Measurements from ENCODE around the gene CDKAL1.
A peak's percentile ranks its signal among the peaks of the same experiment; 100 is the strongest.

Gene CDKAL1

DNA sequence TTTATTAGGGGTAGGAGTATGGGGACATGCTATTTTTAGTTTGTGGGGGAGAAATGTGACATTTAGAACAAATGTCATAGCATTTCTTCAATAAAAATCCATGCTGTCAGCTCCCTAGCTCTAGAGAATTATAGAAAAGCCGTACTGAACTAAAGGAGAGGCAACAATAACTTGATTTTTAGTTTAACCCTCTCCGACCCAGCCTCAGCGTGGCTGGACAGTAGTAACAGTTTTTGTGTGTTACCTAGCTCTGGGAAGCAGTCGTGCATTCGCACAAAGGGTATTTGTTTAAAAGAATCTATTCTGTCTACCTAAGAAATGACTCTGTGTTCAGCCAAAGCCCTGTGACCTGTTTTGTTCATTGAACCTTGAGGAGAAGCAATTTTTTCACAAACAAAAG is 616.9 kb downstream of the CDKAL1 start:
- Histone ChIP-seq H3K36me3 (ENCODE audit: control insufficient read depth, insufficient read depth, low read length, severe bottlenecking) (no peaks in the 10 kb centered on the region), H3K4me3 (ENCODE audit: low read length) (no peak overlapping the region)
- DNase-seq (ENCODE audit: low read depth): no peak

DNA sequence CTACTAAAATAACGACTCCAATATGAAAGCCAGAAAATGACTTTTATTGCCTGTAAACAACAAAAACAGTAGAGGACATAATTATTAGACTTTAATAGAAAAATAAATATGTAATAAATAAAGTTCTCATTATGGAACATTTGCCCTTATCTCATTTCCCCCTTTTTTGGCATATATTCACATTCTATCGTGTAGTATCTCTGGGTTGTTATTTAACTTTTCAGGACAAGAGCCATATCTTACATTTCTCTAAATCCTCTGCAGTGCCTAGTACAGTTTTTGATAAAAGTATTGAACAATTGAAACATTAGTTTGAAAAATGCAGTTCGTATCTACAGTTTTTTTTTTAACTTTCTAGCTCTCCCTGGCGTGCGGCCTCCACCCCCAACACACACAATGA is 617.3 kb downstream of the CDKAL1 start:
- Histone ChIP-seq H3K36me3 (ENCODE audit: control insufficient read depth, insufficient read depth, low read length, severe bottlenecking) (no peaks in the 10 kb centered on the region), H3K4me1 (ENCODE audit: control insufficient read depth, insufficient read depth, low read length) (peaks cover 11% of the 10 kb centered on the region), H3K4me3 (ENCODE audit: low read length) (no peak overlapping the region), H3K9me3 (ENCODE audit: control insufficient read depth, low read length) (no peaks in the 10 kb centered on the region), H3K27me3 (replicated peaks; ENCODE audit: control insufficient read depth, insufficient read depth, low read length) (no peaks in the 10 kb centered on the region), H3K9ac (ENCODE audit: low read length) (no peak overlapping the region)
- DNase-seq (ENCODE audit: low read depth): no peak

More for the DNA sequence above, 616.9 kb downstream of the CDKAL1 start:
- Histone ChIP-seq H3K27me3 (replicated peaks; ENCODE audit: control insufficient read depth, insufficient read depth, low read length) (no peaks in the 10 kb centered on the region), H3K4me1 (ENCODE audit: control insufficient read depth, insufficient read depth, low read length) (peaks cover 11% of the 10 kb centered on the region), H3K9ac (ENCODE audit: low read length) (peak overlapping the region; percentile 0), H3K9me3 (ENCODE audit: control insufficient read depth, low read length) (no peaks in the 10 kb centered on the region)

DNA sequence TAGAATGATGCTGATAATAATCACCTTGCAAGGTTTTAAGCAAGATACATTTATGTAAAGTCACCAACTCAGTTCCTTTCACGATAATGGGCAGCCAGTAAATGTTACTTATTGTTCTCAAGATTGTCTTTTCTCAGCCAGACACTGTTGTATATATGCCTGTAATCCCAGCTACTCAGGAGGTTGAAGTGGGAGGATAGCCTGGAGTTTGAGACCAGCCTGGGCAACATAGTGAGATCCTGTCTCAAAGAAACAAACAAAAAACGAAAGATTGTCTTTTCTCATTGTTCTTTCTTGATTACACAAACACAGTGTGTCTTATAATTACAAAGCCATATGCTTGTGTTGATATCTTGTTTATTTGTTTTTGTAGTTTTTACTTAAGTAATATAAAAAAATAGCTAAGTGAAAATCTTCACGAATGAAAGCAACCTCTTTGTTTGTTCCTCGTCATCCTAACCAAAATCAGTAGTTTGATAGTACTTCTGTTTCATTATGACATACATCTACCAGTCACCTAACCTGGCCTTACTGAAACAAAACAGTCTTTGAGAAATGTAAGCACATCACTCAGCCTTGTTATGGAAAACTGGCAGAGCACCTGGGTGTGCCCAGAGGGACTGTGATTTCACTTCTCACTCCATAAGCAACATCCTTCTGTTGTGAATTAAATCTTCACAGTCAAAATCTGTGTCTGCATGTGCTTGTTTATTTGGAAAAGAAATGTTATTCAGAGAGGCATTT is 623.1 kb downstream of the CDKAL1 start:
- Histone ChIP-seq H3K4me3 (ENCODE audit: low read length) (no peak overlapping the region), H3K27me3 (replicated peaks; ENCODE audit: control insufficient read depth, insufficient read depth, low read length) (no peaks in the 10 kb centered on the region), H3K9me3 (ENCODE audit: control insufficient read depth, low read length) (no peaks in the 10 kb centered on the region), H3K4me1 (ENCODE audit: control insufficient read depth, insufficient read depth, low read length) (no peaks in the 10 kb centered on the region), H3K9ac (ENCODE audit: low read length) (no peak overlapping the region), H3K36me3 (ENCODE audit: control insufficient read depth, insufficient read depth, low read length, severe bottlenecking) (no peaks in the 10 kb centered on the region)
- DNase-seq (ENCODE audit: low read depth): peak; percentile 36

- DNase-seq (ENCODE audit: low read depth): no peak
- Histone ChIP-seq H3K9ac (ENCODE audit: low read length) (no peak overlapping the region), H3K9me3 (ENCODE audit: control insufficient read depth, low read length) (no peaks in the 10 kb centered on the region), H3K4me3 (ENCODE audit: low read length) (no peak overlapping the region), H3K27me3 (replicated peaks; ENCODE audit: control insufficient read depth, insufficient read depth, low read length) (no peaks in the 10 kb centered on the region), H3K4me1 (ENCODE audit: control insufficient read depth, insufficient read depth, low read length) (no peaks in the 10 kb centered on the region), H3K36me3 (ENCODE audit: control insufficient read depth, insufficient read depth, low read length, severe bottlenecking) (no peaks in the 10 kb centered on the region)
Measured at GRCh38 chr6:21158149-21158548, 623.9 kb downstream of the CDKAL1 start.

DNA sequence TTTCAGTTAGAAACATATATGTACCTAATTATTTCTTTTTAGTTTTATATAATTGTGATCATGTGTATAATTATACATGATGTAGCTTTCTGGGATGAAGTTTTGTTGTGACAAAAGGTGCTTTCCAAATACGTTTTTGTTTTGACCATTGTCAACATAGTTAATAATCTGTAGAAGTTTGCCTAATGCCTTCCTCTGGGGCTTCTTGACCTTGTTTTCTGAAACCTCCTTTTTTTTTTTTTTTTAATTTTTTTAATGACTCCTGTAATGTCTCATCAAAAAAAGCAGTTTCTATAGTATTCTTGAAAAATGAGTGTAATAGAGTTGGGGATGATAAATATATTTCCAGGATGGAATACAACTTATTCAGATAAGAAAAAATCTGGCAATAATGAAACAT is 624.6 kb downstream of the CDKAL1 start:
- H3K4me3 ChIP-seq (ENCODE audit: low read length): no peak overlapping the region
- H3K27me3 ChIP-seq (replicated peaks; ENCODE audit: control insufficient read depth, insufficient read depth, low read length): no peaks in the 10 kb centered on the region
- H3K9me3 ChIP-seq (ENCODE audit: control insufficient read depth, low read length): no peaks in the 10 kb centered on the region
- no peak overlapping the region for H3K9ac ChIP-seq (ENCODE audit: low read length)
- H3K36me3 ChIP-seq (ENCODE audit: control insufficient read depth, insufficient read depth, low read length, severe bottlenecking): no peaks in the 10 kb centered on the region
- no peaks in the 10 kb centered on the region for H3K4me1 ChIP-seq (ENCODE audit: control insufficient read depth, insufficient read depth, low read length)
- no peak for DNase-seq (ENCODE audit: low read depth)

DNA sequence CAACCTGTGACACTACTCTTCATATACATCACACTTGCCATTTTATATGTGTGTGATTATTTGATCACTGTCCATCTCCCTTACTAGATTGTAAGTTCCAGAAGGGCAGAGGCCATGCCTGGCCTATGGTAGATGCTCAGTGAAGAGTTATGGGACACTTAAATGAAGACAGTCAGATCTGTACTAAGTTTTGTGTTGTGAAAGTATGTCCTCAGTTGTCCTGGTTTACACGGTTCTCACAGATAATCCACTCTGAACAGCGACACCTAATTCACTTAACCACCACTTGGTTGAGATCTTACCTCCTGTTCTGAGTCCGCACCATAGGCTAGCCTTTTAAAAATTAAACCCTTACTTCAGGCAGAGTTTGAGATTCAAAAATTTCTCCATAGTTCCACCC is 625.2 kb downstream of the CDKAL1 start:
- H3K27me3 ChIP-seq (replicated peaks; ENCODE audit: control insufficient read depth, insufficient read depth, low read length): no peaks in the 10 kb centered on the region
- H3K4me3 ChIP-seq (ENCODE audit: low read length): no peak overlapping the region
- H3K9me3 ChIP-seq (ENCODE audit: control insufficient read depth, low read length): no peaks in the 10 kb centered on the region
- no peaks in the 10 kb centered on the region for H3K36me3 ChIP-seq (ENCODE audit: control insufficient read depth, insufficient read depth, low read length, severe bottlenecking)
- no peak for DNase-seq (ENCODE audit: low read depth)
- no peak overlapping the region for H3K9ac ChIP-seq (ENCODE audit: low read length)
- H3K4me1 ChIP-seq (ENCODE audit: control insufficient read depth, insufficient read depth, low read length): no peaks in the 10 kb centered on the region

DNA sequence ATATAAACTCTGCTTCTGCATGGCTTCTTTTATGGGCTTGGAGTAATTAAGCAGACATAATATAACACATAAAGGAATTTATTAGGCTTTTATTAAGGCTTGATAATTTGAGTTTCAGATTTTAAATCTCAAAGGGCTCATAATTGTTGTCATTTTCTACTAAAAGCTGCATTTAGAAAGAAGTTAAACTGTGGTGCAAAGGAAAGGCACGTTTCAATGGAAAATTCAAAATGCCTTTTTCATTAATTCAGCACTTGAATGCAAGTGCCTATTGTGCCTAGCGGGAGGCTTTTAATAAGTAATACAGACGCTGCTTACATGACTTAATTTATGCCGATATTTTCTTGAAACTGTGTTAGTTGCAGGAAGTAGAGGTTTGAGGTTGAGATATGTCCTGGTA is 627.5 kb downstream of the CDKAL1 start:
- no peaks in the 10 kb centered on the region for H3K36me3 ChIP-seq (ENCODE audit: control insufficient read depth, insufficient read depth, low read length, severe bottlenecking)
- no peak overlapping the region for H3K4me3 ChIP-seq (ENCODE audit: low read length)
- no peak overlapping the region for H3K9ac ChIP-seq (ENCODE audit: low read length)
- no peaks in the 10 kb centered on the region for H3K27me3 ChIP-seq (replicated peaks; ENCODE audit: control insufficient read depth, insufficient read depth, low read length)
- no peak for DNase-seq (ENCODE audit: low read depth)
- H3K4me1 ChIP-seq (ENCODE audit: control insufficient read depth, insufficient read depth, low read length): no peaks in the 10 kb centered on the region
- H3K9me3 ChIP-seq (ENCODE audit: control insufficient read depth, low read length): no peaks in the 10 kb centered on the region

- no peak overlapping the region for H3K4me3 ChIP-seq (ENCODE audit: low read length)
- no peaks in the 10 kb centered on the region for H3K36me3 ChIP-seq (ENCODE audit: control insufficient read depth, insufficient read depth, low read length, severe bottlenecking)
- H3K4me1 ChIP-seq (ENCODE audit: control insufficient read depth, insufficient read depth, low read length): no peaks in the 10 kb centered on the region
- no peaks in the 10 kb centered on the region for H3K9me3 ChIP-seq (ENCODE audit: control insufficient read depth, low read length)
- H3K27me3 ChIP-seq (replicated peaks; ENCODE audit: control insufficient read depth, insufficient read depth, low read length): no peaks in the 10 kb centered on the region
- DNase-seq (ENCODE audit: low read depth): peak; percentile 75
- no peak overlapping the region for H3K9ac ChIP-seq (ENCODE audit: low read length)
Measured at GRCh38 chr6:21163110-21163837, 629.0 kb downstream of the CDKAL1 start.

- Histone ChIP-seq H3K27me3 (replicated peaks; ENCODE audit: control insufficient read depth, insufficient read depth, low read length) (no peaks in the 10 kb centered on the region), H3K4me3 (ENCODE audit: low read length) (no peak overlapping the region), H3K36me3 (ENCODE audit: control insufficient read depth, insufficient read depth, low read length, severe bottlenecking) (no peaks in the 10 kb centered on the region), H3K9me3 (ENCODE audit: control insufficient read depth, low read length) (no peaks in the 10 kb centered on the region), H3K4me1 (ENCODE audit: control insufficient read depth, insufficient read depth, low read length) (no peaks in the 10 kb centered on the region), H3K9ac (ENCODE audit: low read length) (no peak overlapping the region)
- DNase-seq (ENCODE audit: low read depth): no peak
Measured at GRCh38 chr6:21163838-21164180, 629.6 kb downstream of the CDKAL1 start.

DNA sequence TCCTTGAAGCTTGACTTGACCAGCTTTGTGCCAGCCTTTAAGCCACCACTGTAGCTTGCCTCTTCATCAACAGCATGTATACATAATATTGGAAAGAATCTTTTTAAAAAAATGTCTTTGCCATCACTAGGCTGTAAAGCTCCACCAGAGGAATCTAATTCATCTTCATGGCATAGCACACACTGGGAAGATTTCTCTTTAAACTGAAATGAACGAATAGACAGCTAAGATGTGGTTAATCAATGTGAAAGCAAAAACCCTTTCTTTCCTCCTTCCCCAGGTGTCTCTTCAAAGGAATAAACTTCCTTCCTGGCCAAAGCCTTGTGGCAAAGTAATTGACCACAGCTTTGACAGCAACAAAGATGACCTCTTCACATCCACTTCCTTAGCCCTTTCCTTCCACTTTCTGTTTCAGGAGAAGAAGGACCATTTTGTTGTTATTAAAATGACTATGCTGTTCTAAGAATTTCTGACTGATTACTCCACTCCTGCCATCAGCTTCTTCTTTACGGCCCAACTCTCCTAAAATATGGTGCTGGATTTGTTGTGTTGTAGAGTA is 630.6 kb downstream of the CDKAL1 start:
- no peaks in the 10 kb centered on the region for H3K9me3 ChIP-seq (ENCODE audit: control insufficient read depth, low read length)
- DNase-seq (ENCODE audit: low read depth): no peak

DNA sequence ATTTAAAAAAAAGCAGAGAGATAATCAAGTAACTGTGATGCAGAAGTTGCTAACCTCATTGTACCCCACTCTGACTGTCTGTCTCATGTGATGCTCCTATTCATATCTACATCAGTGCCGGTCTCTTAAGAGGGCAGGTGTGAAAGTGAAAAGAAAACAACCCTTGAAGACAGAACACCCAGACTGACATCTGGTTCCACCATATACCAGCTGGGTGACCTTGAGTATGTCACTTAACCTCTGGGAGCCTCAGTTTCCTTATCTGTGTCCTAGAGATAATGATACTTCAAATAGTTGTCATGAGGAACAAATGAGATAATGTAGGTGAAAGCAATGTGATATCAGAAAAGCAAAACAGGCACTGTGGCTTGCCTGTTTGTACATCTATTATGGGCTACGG is 632.5 kb downstream of the CDKAL1 start:
- Histone ChIP-seq H3K4me1 (ENCODE audit: control insufficient read depth, insufficient read depth, low read length) (no peaks in the 10 kb centered on the region), H3K4me3 (ENCODE audit: low read length) (no peak overlapping the region), H3K9ac (ENCODE audit: low read length) (no peak overlapping the region), H3K36me3 (ENCODE audit: control insufficient read depth, insufficient read depth, low read length, severe bottlenecking) (no peaks in the 10 kb centered on the region), H3K27me3 (replicated peaks; ENCODE audit: control insufficient read depth, insufficient read depth, low read length) (no peaks in the 10 kb centered on the region), H3K9me3 (ENCODE audit: control insufficient read depth, low read length) (no peaks in the 10 kb centered on the region)
- no peak for DNase-seq (ENCODE audit: low read depth)

More for the DNA sequence above, 630.6 kb downstream of the CDKAL1 start:
- no peaks in the 10 kb centered on the region for H3K36me3 ChIP-seq (ENCODE audit: control insufficient read depth, insufficient read depth, low read length, severe bottlenecking)
- H3K9ac ChIP-seq (ENCODE audit: low read length): no peak overlapping the region
- no peaks in the 10 kb centered on the region for H3K4me1 ChIP-seq (ENCODE audit: control insufficient read depth, insufficient read depth, low read length)
- no peaks in the 10 kb centered on the region for H3K27me3 ChIP-seq (replicated peaks; ENCODE audit: control insufficient read depth, insufficient read depth, low read length)
- no peak overlapping the region for H3K4me3 ChIP-seq (ENCODE audit: low read length)

Measured in adipocyte (in vitro differentiated cells).